Astrocyte (in vitro differentiated cells and primary cell): ENCODE results near the gene SHB. TPM values are rescaled to one million over a fixed set of nuclear protein-coding genes. Genes with fewer than 3 reads are reported as not detected.

Experiments used
- DNase-seq: peaks from one replicate; pipeline ENCODE4 v3.0.0-alpha.2; 2010; ENCODE audit warnings: low read depth
- FAIRE-seq: peaks from 2 replicates; lab custom pipeline; 2011; peaks lifted over from hg19 to GRCh38; lab: Jason Lieb, UNC
- H2AFZ ChIP-seq: 2 replicates; pipeline ENCODE4 v1.6.0; 2012; ENCODE audit warnings: low read depth, low read length, inconsistent platforms
- H3K27ac ChIP-seq: 2 replicates; pipeline ENCODE4 v1.5.1; 2011; ENCODE audit warnings: low read depth, low read length, inconsistent platforms
- H3K27me3 ChIP-seq: 2 replicates; pipeline ENCODE4 v1.6.0; 2011; ENCODE audit warnings: low read length, inconsistent platforms; ENCODE audit not compliant: insufficient read depth
- H3K36me3 ChIP-seq: 2 replicates; pipeline ENCODE4 v1.5.1; 2011; ENCODE audit warnings: low read length, inconsistent platforms; ENCODE audit not compliant: insufficient read depth
- H3K4me1 ChIP-seq: 2 replicates; pipeline ENCODE4 v1.5.1; 2011; ENCODE audit warnings: low read length, inconsistent platforms; ENCODE audit not compliant: insufficient read depth
- H3K4me2 ChIP-seq: 2 replicates; pipeline ENCODE4 v1.6.0; 2012; ENCODE audit warnings: low read length, inconsistent platforms
- H3K4me3 ChIP-seq: 2 replicates; pipeline ENCODE4 v1.5.1; 2011; ENCODE audit warnings: low read depth, mild to moderate bottlenecking, low read length, inconsistent platforms; ENCODE audit not compliant: insufficient read depth
- H3K79me2 ChIP-seq: 2 replicates; pipeline ENCODE4 v1.6.0; 2012; ENCODE audit warnings: mild to moderate bottlenecking, low read length, inconsistent platforms; ENCODE audit not compliant: insufficient read depth
- H3K9ac ChIP-seq: 2 replicates; pipeline ENCODE4 v1.6.0; 2012; ENCODE audit warnings: mild to moderate bottlenecking, low read length, inconsistent platforms
- H3K9me3 ChIP-seq: 2 replicates; pipeline ENCODE4 v1.5.1; 2012; ENCODE audit warnings: low read depth, mild to moderate bottlenecking, low read length, inconsistent platforms; ENCODE audit not compliant: insufficient read depth
- H4K20me1 ChIP-seq: 2 replicates; pipeline ENCODE4 v1.6.0; 2012; ENCODE audit warnings: low read length, inconsistent platforms; ENCODE audit not compliant: insufficient read depth
- H3K27ac Mint-ChIP-seq: one replicate; pipeline ENCODE4 v1.8.0; 2021; ENCODE audit warnings: mild to moderate bottlenecking, mixed read lengths; ENCODE audit not compliant: unreplicated experiment
- H3K27me3 Mint-ChIP-seq: one replicate; pipeline ENCODE4 v1.8.0; 2021; ENCODE audit warnings: low read depth, mixed read lengths; ENCODE audit not compliant: unreplicated experiment
- H3K36me3 Mint-ChIP-seq: one replicate; pipeline ENCODE4 v1.8.0; 2021; ENCODE audit warnings: low read depth, mixed read lengths; ENCODE audit not compliant: unreplicated experiment
- H3K4me1 Mint-ChIP-seq: one replicate; pipeline ENCODE4 v1.8.0; 2021; ENCODE audit warnings: low read depth, mixed read lengths; ENCODE audit not compliant: unreplicated experiment
- H3K4me3 Mint-ChIP-seq: one replicate; pipeline ENCODE4 v1.8.0; 2021; ENCODE audit warnings: mild to moderate bottlenecking, moderate library complexity, mixed read lengths; ENCODE audit not compliant: unreplicated experiment
- H3K9me3 Mint-ChIP-seq: one replicate; pipeline ENCODE4 v1.8.0; 2021; ENCODE audit warnings: mild to moderate bottlenecking, mixed read lengths; ENCODE audit not compliant: unreplicated experiment
- EZH2 ChIP-seq: IDR thresholded peaks from 2 replicates; pipeline ENCODE4 v1.6.1; 2012; ENCODE audit warnings: mild to moderate bottlenecking, low read length, inconsistent platforms; ENCODE audit not compliant: insufficient read depth
- total RNA-seq: library from RNA; stranded (reverse); gene quantifications from 2 replicates; pipeline ENCODE4 v1.2.1, GENCODE V29; 2021
- TF ChIP-seq, protein P1 (sequence below): IDR thresholded peaks from 2 replicates; pipeline ENCODE4 v1.5.1; 2011; ENCODE audit warnings: low read depth, mild to moderate bottlenecking, inconsistent platforms, low read length, moderate library complexity; ENCODE audit not compliant: insufficient read depth

Gene SHB
- total RNA-seq, 1 donor from 2014 or later: 53.4 TPM

DNA sequence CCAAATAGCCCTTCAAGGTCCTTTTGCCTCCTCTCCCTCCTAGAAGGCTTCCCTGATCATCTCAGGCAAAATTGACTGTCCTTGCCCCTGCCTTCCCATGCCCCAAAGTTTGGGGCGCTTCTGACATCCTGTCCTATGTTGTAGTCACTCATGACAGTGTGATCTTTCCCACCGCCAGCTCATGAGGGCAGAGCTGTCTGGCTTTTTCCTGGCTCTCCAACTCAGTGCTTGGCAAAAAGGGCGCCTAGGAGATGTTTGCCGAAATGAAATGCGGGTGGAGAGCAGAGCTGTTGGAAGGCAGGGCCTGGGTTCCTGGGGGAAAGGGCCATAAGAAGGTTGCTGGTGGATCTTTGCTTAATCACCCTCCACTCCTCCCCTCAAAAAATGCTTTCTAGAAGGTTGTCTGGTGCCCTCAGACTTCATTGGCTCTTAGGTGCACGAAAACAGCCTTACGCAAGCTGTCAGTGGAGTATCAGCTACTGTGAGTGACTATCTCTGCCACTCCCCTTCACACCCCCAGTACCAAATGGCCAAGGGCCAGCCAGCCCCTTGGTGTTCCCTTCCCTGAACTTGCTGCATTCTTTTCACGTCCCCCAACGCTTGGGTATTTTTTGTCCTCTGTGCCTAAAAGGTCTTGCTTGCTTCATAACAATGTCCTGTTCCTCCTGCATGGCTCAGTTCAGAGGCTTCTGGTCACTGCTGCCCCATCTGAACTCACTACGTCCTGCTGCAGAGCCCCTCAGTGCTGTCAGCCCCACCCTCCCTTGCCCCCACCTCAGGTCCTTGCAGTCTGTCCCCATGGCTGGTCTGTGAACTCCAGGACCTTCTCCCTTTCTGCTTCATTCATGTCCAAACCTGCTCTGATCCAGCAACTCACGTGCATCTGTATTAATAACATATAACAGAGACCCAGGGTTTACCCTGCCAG, 162.5 kb downstream of the SHB start:
- Histone ChIP-seq H3K36me3 (no peaks in the 10 kb centered on the region), H4K20me1 (peaks cover 16% of the 10 kb centered on the region), H2AFZ (no peak overlapping the region), H3K4me2 (no peak overlapping the region), H3K79me2 (peaks cover 23% of the 10 kb centered on the region), H3K27me3 (no peaks in the 10 kb centered on the region), H3K4me1 (peaks cover 20% of the 10 kb centered on the region), H3K4me3 (no peak overlapping the region), H3K9ac (no peak overlapping the region), H3K9me3 (no peaks in the 10 kb centered on the region), H3K27ac (no peak overlapping the region)
- DNase-seq (no peak), FAIRE-seq (no peak)
- Mint-ChIP-seq H3K27ac (peak overlapping the region; percentile 66), H3K27me3 (no peaks in the 10 kb centered on the region), H3K4me1 (peaks cover 25% of the 10 kb centered on the region), H3K9me3 (no peaks in the 10 kb centered on the region), H3K36me3 (peaks cover 3% of the 10 kb centered on the region), H3K4me3 (peak overlapping the region; percentile 56)
- no peak for TF ChIP-seq EZH2
- TF ChIP-seq, protein P1, sequence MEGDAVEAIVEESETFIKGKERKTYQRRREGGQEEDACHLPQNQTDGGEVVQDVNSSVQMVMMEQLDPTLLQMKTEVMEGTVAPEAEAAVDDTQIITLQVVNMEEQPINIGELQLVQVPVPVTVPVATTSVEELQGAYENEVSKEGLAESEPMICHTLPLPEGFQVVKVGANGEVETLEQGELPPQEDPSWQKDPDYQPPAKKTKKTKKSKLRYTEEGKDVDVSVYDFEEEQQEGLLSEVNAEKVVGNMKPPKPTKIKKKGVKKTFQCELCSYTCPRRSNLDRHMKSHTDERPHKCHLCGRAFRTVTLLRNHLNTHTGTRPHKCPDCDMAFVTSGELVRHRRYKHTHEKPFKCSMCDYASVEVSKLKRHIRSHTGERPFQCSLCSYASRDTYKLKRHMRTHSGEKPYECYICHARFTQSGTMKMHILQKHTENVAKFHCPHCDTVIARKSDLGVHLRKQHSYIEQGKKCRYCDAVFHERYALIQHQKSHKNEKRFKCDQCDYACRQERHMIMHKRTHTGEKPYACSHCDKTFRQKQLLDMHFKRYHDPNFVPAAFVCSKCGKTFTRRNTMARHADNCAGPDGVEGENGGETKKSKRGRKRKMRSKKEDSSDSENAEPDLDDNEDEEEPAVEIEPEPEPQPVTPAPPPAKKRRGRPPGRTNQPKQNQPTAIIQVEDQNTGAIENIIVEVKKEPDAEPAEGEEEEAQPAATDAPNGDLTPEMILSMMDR: no peak

DNA sequence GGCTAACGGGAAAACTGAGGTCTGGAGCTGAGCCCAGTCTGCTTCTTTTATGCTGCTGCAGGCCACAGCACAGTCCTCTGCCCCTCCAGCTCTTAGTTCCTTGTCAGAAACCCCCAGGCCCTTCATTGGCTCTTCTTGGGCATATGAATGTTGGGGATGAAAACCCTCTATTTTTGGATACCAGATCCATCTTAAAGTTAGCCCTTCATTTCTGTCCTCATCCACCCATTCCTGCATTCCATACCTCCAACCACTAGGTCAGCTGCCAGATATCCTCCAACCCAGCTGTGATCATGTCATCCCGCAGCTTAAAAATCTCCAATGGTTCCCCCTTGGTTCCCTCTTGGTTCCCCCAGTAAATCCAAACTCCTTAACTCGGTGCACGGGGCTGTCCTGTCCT, 163.3 kb downstream of the SHB start:
- Histone ChIP-seq H3K27ac (no peak overlapping the region), H2AFZ (no peak overlapping the region), H3K4me3 (no peak overlapping the region), H3K9me3 (no peaks in the 10 kb centered on the region), H3K4me2 (no peak overlapping the region), H3K27me3 (no peaks in the 10 kb centered on the region), H4K20me1 (peaks cover 24% of the 10 kb centered on the region), H3K4me1 (peaks cover 20% of the 10 kb centered on the region), H3K36me3 (no peaks in the 10 kb centered on the region), H3K79me2 (peaks cover 31% of the 10 kb centered on the region), H3K9ac (no peak overlapping the region)
- no peak for TF ChIP-seq EZH2
- TF ChIP-seq, protein P1: no peak
- FAIRE-seq (no peak), DNase-seq (no peak)
- Mint-ChIP-seq H3K9me3 (no peaks in the 10 kb centered on the region), H3K4me1 (peaks cover 25% of the 10 kb centered on the region), H3K27me3 (no peaks in the 10 kb centered on the region), H3K36me3 (peaks cover 3% of the 10 kb centered on the region), H3K27ac (peak overlapping the region; percentile 66), H3K4me3 (peak overlapping the region; percentile 56)

DNA sequence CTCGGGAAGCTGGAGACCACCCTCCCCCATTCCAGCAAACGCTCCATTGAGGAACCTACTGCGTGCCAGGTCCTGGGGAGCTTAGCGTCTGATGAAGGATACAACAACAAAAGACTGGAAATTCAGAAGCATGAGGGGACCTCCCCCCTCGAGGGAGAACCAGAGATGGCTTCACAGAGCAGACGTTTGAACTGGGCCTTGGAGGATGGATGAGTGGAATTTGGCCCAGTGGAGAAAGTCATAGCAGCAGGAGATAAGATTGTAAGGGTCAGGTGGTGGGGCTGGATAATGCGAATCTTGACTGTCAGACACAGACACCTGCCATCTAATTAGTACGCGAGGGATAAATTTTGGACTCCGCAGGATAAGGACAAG, 163.9 kb downstream of the SHB start:
- peak overlapping the region; percentile 87 for H3K9ac ChIP-seq
- Mint-ChIP-seq H3K27me3 (no peaks in the 10 kb centered on the region), H3K36me3 (peaks cover 3% of the 10 kb centered on the region), H3K9me3 (no peaks in the 10 kb centered on the region), H3K4me3 (peak overlapping the region; percentile 86), H3K4me1 (peaks cover 25% of the 10 kb centered on the region), H3K27ac (peak overlapping the region; percentile 51)
- H3K4me2 ChIP-seq: peak overlapping the region; percentile 90
- TF ChIP-seq EZH2: no peak
- TF ChIP-seq, protein P1: no peak
- no peaks in the 10 kb centered on the region for H3K9me3 ChIP-seq
- H3K36me3 ChIP-seq: no peaks in the 10 kb centered on the region
- H3K4me3 ChIP-seq: peak overlapping the region; percentile 92
- H2AFZ ChIP-seq: peak overlapping the region; percentile 77
- no peak overlapping the region for H3K27ac ChIP-seq
- DNase-seq (no peak), FAIRE-seq (no peak)
- H3K79me2 ChIP-seq: peaks cover 38% of the 10 kb centered on the region
- no peaks in the 10 kb centered on the region for H3K27me3 ChIP-seq
- H4K20me1 ChIP-seq: peaks cover 31% of the 10 kb centered on the region
- H3K4me1 ChIP-seq: peaks cover 20% of the 10 kb centered on the region
